Measurements from ENCODE around the gene XKR7. TPM values are rescaled to one million over a fixed set of nuclear protein-coding genes. Genes with fewer than 3 reads are reported as not detected.

Gene XKR7
- total and polyA plus RNA-seq, 2 donors (not counting 1 experiment from before 2014, with no cell fraction given): 0.05 to 0.12 TPM

DNA sequence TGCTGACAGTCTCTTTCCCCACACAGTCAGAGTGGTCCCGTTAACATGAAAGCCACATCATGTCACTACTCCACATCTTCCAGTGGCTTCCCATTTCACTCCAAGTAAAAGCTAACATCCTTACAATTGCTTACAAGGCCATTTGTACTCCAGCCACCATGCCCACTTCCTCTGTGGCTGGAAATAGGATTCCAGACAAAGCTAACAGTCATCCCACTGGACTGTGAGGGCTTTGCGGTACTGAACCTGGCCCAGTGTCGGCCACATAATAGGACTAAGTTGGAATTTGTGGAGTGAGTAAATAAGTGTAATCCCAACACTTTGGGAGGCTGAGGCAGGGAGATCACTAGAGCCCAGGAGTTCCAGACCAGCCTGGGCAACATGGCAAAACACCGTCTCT, 53.1 kb downstream of the XKR7 start:
- DNase-seq (no peak), ATAC-seq (ENCODE audit: low read depth) (no peak)
- H3K27me3 ChIP-seq (replicated peaks in 1 of 4; ENCODE audit: control extremely low read depth in 1 of 4, control insufficient read depth in 3 of 4, insufficient read depth in 4 of 4, low read length in 3 of 4): peaks cover 0 to 67% (median 27%) of the 10 kb centered on the region in 4 experiments
- no peak overlapping the region for H3K4me3 ChIP-seq (ENCODE audit: control extremely low read depth in 1 of 5, extremely low read depth in 1 of 5, insufficient read depth in 1 of 5, low read depth in 2 of 5, low read length in 4 of 5)
- H3K4me2 ChIP-seq (replicated peaks; ENCODE audit: low read depth, low read length, poor library complexity, severe bottlenecking): no peak overlapping the region
- no peak overlapping the region for H3K27ac ChIP-seq (ENCODE audit: low read length in 2 of 2)
- H3K4me1 Mint-ChIP-seq: peaks cover 25% of the 10 kb centered on the region
- WGBS (ENCODE audit: insufficient coverage): 43% methylated on average over 1 of the region's 4 CpGs
- ChIA-PET POLR2A (no interaction called here), CTCF (interaction anchor here (2.2 kb wide), 1 partner anchor 10 kb away, joined by 26 read pairs; no protein-coding TSS in a partner anchor)
- no peaks in the 10 kb centered on the region for H4K20me1 ChIP-seq (ENCODE audit: control insufficient read depth, insufficient read depth, low read length, poor library complexity, severe bottlenecking)
- H3K79me2 ChIP-seq (ENCODE audit: control insufficient read depth, insufficient read depth, low read length): no peaks in the 10 kb centered on the region
- peaks cover 0 to 4% (median 0%) of the 10 kb centered on the region in 3 donors for H3K9me3 ChIP-seq (ENCODE audit: control extremely low read depth in 1 of 3, control insufficient read depth in 2 of 3, insufficient read depth in 1 of 3, low read length in 2 of 3)
- no peak overlapping the region for H3K4me3 Mint-ChIP-seq
- H3K36me3 ChIP-seq (replicated peaks in 1 of 2; ENCODE audit: control extremely low read depth in 1 of 2, control insufficient read depth in 1 of 2, extremely low read depth in 1 of 2, insufficient read depth in 2 of 2, low read length in 1 of 2): no peaks in the 10 kb centered on the region
- H2AFZ ChIP-seq (ENCODE audit: insufficient read depth, low read depth, low read length, poor library complexity, severe bottlenecking): no peak overlapping the region
- H3K4me1 ChIP-seq (ENCODE audit: control insufficient read depth in 2 of 2, insufficient read depth in 2 of 2, low read length in 2 of 2): peaks cover 15 to 21% of the 10 kb centered on the region in 2 donors
- no peak overlapping the region for H3K9ac ChIP-seq (ENCODE audit: low read length)
- H3K9me3 Mint-ChIP-seq (ENCODE audit: insufficient read depth): no peaks in the 10 kb centered on the region
- intact Hi-C loops (cut with micrococcal nuclease): no loop called here
- H3K27me3 Mint-ChIP-seq: peaks cover 62% of the 10 kb centered on the region
- no peak overlapping the region for H3K27ac Mint-ChIP-seq
- TF ChIP-seq CTCF (IDR thresholded peaks at IDR 0.05) (no peak), EZH2 (IDR thresholded peaks at IDR 0.05; ENCODE audit: borderline replicate concordance, insufficient read depth, low read depth, low read length, poor library complexity, severe bottlenecking) (no peak)

DNA sequence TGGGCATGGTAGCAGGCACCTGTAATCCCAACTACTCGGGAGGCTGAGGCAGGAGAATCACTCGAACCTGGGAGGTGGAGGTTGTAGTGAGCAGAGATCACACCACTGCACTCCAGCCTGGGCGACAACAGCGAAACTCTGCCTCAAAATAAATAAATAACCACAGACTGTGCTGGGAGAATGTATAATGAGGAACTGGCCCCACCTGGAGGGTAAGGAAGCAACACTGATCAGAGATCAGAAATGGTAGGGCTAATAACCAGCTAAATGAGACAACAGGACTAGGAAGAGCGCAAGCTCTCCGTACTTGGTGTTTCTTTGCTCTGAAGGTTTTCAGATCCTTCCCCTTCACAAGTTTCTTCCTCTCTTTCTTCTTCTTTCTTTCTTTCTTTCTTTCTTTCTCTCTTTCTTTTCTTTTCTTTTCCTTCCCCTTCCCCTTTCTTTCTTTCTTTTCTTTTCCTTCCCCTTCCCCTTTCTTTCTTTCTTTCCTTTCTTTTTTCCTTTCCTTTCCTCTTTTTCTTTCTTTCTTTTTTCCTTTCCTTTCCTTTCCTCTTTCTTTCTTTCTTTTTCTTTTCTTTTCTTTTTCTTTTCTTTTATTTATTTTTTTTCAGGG, 56.8 kb downstream of the XKR7 start:
- ChIA-PET CTCF (interaction anchor here (1.2 to 2.0 kb wide), 4 partner anchors 10 to 202 kb away, joined by 3 to 6 read pairs (median 5); no protein-coding TSS in a partner anchor), POLR2A (no interaction called here)
- Histone ChIP-seq H3K4me3 (ENCODE audit: control extremely low read depth in 1 of 5, extremely low read depth in 1 of 5, insufficient read depth in 1 of 5, low read depth in 2 of 5, low read length in 4 of 5) (no peak overlapping the region), H3K9ac (ENCODE audit: low read length) (no peak overlapping the region), H3K4me2 (replicated peaks; ENCODE audit: low read depth, low read length, poor library complexity, severe bottlenecking) (no peak overlapping the region), H3K9me3 (ENCODE audit: control extremely low read depth in 1 of 3, control insufficient read depth in 2 of 3, insufficient read depth in 1 of 3, low read length in 2 of 3) (no peaks in the 10 kb centered on the region), H3K27me3 (replicated peaks in 1 of 4; ENCODE audit: control extremely low read depth in 1 of 4, control insufficient read depth in 3 of 4, insufficient read depth in 4 of 4, low read length in 3 of 4) (peaks cover 0 to 47% (median 16%) of the 10 kb centered on the region in 4 experiments), H3K27ac (ENCODE audit: low read length in 2 of 2) (no peak overlapping the region), H3K79me2 (ENCODE audit: control insufficient read depth, insufficient read depth, low read length) (no peaks in the 10 kb centered on the region), H3K36me3 (replicated peaks in 1 of 2; ENCODE audit: control extremely low read depth in 1 of 2, control insufficient read depth in 1 of 2, extremely low read depth in 1 of 2, insufficient read depth in 2 of 2, low read length in 1 of 2) (no peaks in the 10 kb centered on the region), H4K20me1 (ENCODE audit: control insufficient read depth, insufficient read depth, low read length, poor library complexity, severe bottlenecking) (no peaks in the 10 kb centered on the region), H2AFZ (ENCODE audit: insufficient read depth, low read depth, low read length, poor library complexity, severe bottlenecking) (no peak overlapping the region), H3K4me1 (ENCODE audit: control insufficient read depth in 2 of 2, insufficient read depth in 2 of 2, low read length in 2 of 2) (peaks cover 2 to 5% of the 10 kb centered on the region in 2 donors)
- Mint-ChIP-seq H3K9me3 (ENCODE audit: insufficient read depth) (no peaks in the 10 kb centered on the region), H3K4me1 (peaks cover 10% of the 10 kb centered on the region), H3K4me3 (no peak overlapping the region), H3K27ac (no peak overlapping the region), H3K27me3 (peaks cover 44% of the 10 kb centered on the region)
- 85% methylated on average over 2 of the region's 6 CpGs for WGBS (ENCODE audit: insufficient coverage)
- TF ChIP-seq EZH2 (IDR thresholded peaks at IDR 0.05; ENCODE audit: borderline replicate concordance, insufficient read depth, low read depth, low read length, poor library complexity, severe bottlenecking) (no peak), CTCF (IDR thresholded peaks at IDR 0.05) (peak; percentile 27)
- ATAC-seq (ENCODE audit: low read depth): peak; percentile 41
- DNase-seq: peak; percentile 44
- intact Hi-C loops (cut with micrococcal nuclease): loop anchor here (2.0 kb wide), 1 partner anchor 72 kb away; the partner anchor contains the start of gene PDRG1

All from B cell (primary cell).